Epidermal melanocyte (primary cell): ENCODE data around the gene TXNDC2.
"Not testable (repeated sequence)": the region's sequence is repeated elsewhere in the genome, so short reads cannot be mapped to it uniquely, and the experiment has no call there.

Source experiments
- DNase-seq: peaks from one replicate; pipeline ENCODE4 v3.0.0; 2011; ENCODE audit warnings: low spot score; ENCODE audit not compliant: insufficient read length

TXNDC2 gene

GRCh38 chr18:9884090-9884489 lies 1.7 kb upstream of the TXNDC2 start:
- DNase-seq = no peak

DNA sequence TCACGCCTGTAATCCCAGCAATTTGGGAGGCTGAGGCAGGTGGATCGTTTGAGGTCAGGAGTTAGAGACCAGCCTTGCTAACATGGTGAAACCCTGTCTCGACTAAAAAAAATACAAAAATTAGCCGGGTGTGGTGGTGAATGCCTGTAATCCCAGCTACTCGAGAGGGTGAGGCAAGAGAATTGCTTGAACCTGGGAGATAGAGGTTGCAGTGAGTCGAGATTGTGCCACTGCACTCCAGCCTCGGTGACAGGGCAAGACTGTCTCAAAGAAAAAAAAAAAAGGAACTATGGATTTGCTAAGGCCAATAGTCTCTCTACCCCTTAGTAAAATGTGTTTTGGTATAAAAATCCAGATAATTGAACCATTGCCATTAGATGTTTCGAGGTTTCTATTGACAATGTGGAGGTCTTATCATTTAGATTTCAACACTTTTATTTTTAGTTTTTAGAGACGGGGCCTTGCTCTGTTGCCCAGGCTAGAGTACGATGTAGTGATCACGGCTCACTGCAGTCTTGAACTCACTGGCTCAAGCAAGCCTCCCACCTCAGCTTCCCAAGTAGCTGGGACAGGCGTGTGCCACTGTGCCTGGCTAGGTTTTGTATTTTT lies 1.1 kb upstream of the TXNDC2 start:
- no peak for DNase-seq

DNA sequence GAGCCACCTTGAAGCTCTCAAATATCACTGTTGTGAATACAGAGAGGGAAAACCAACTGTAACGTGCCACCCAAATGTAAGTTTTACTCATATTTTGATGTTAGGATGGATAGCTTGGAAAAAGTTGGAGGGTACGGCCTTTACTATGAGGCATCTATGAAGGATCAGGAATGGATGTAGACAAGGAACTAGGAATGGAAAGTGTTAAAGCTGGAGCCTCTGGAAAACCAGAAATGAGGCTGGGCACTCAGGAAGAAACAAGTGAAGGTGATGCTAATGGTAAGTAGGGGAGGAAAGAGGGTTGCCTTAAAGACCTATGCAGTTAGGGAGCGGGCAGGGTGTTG lies 204 bp downstream of the TXNDC2 start:
- DNase-seq = no peak

DNA sequence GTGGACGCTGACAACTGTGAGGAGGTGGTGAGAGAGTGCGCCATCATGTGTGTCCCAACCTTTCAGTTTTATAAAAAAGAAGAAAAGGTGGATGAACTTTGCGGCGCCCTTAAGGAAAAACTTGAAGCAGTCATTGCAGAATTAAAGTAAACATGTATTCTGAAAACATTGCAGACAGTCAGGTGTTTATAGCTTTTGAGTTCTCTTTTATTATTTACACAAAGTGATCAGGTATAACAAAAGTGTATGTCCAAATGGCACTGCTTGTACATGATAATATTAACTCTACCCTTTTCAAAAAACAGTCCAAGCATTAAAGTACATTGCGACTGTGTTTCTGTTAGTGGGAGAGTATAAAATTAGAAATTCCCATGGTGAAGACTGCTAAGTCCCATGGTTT lies 2.2 kb downstream of the TXNDC2 start:
- no peak for DNase-seq

- DNase-seq = no peak
Measured at GRCh38 chr18:9890196-9890595, 4.4 kb downstream of the TXNDC2 start.

DNA sequence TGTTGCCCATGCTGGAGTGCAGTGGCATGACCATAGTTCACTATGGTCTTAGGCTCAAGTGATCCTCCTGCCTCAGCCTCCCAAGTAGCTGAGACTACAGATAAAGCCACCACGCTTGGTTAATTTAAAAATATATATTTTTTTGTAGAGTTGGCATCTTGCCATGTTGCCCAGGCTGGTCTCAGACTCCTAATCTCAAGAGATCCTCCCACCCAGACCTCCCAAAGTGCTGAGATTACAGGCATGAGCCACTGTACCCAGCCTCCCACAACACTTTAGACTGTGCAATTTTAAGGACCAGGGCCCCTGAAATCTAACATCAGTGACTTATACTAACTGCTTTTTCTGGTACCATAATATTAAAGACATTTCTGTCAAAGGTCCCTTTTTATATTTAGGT lies 5.2 kb downstream of the TXNDC2 start:
- DNase-seq = no peak

DNA sequence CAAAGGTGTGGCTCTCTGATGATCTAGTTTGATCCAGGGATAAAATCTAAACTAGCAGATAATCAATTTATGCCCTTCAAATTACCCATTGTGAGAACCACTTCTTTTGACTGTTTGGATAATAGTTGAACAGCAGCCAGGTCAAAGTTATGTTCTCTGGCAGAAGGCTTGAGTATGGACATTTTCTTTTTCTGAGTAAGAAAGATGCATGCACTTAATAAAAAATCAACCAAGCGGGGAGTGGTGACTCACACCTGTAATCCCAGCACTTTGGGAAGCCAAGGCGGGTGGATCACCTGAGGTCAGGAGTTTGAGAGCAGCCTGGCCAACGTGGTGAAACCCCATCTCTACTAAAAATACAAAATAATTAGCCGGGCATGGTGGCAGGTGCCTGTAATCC lies 5.7 kb downstream of the TXNDC2 start:
- not testable (repeated sequence) for DNase-seq

DNA sequence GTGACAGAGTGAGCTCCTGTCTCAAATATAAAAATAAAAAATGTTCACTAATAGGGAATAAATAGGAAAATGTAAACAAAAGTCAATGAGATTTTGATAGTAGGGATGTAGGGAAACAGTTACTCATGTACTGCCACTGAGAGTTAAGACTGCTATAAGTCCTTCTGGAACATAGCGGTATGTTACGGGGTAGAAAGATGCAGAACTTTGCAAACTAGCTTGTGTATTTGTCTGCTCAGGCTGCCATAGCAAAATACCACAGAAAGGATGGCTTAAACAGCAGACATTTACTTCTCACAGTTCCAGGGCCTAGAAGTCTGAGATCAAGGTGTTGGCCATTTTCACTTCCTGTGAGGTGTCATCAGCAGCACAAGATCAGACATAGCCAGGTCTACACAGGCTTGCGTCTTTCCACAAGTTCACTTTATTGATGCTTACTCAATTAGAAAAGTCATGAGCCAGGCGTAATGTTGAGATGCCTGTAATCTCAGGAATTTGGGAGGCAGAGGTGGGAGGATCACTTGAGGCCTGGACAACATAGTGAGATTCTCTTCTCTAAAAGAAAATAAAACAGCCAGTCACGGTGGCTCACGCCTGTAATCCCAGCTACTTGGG lies 8.8 kb downstream of the TXNDC2 start:
- DNase-seq = no peak

DNA sequence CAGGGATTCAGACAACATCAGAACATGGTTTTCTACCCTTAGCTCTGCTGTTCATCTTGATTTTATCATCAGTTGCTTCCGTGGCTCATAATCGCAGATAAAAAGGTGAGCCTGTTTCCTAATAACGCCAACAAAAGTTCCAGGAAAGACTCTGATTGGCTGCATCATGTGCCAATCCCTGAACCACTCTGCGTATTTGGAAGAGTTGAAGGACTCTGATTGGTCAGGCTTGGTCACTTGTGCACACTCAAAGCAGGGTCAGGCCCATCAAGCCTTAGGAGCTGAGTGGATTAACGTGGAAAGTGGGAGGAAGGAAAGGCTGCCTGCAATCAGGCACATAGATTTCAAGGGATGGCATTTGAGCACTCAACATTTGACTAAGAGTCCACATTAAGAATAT lies 11.4 kb downstream of the TXNDC2 start:
- DNase-seq = no peak

DNA sequence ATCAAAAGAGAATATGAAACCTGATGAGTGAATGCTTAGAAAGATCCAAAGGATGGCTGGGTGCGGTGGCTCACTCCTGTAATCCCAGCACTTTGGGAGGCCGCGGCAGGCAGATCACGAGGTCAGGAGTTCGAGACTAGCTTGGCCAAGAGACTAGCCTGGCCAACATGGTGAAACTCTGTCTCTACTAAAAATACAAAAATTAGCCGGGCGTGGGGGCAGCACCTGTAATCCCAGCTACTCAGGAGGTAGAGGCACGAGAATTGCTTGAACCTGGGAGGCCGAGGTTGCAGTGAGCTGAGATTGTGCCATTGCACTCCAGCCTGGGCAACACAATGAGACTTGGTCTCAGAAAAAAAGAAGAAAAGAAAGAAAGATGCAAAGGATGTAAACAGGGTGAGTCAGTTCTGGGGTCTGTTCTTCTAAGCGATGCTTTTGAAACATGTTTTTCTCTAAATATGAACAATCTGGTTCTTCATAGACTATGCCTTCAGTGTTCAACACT lies 12.1 kb downstream of the TXNDC2 start:
- not testable (repeated sequence) for DNase-seq

DNA sequence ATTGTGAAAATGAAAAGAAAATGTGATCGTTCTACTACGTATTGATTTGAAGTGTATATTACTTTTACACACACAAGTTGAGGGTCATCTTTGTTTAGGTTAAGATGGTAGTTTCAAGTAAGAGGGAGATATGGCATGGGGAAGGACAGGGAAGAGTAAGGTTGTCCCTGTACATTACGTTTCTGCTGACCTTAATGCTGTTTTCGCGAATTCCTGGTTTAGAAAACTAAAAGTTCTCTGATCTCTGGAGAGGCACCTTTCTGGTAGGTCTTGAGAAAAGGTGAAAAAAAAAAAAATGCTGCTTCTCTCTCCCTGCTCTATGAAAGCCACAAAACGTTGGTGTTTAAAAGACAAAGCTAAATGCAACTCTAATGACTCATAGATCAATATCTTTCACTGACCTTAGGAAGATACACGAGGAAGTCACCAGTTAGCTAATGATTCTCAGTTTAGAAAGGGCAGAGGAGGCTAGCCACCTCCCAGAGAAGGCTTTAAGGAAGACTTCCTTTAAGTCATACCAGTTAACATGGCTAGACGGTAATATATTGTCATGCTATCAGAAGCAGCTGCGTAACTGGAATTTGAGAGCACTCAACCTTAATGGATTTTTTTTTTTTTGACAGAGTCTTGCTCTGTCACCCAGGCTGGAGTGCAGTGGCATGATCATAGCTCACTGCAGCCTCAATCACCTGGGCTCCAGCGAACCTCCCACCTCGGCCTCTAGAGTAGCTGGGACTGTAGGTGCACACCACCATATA lies 13.2 kb downstream of the TXNDC2 start:
- DNase-seq = no peak

DNA sequence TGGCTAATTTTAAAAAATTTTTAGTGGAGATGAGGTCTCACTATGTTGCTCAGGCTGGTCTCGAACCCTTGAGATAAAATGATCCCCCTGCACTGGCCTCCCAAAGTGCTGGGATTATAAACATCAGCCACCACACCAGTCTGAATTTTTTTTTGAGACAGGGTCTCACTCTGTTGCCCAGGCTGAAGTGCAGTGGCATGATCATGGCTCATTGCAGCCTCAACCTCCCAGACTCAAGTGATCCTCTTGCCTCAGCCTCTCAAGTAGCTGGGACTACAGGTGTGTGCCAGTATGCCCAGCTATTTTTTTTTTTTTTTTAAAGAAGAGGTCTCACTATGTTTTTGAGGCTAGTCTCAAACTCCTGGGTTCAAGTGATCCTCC lies 13.8 kb downstream of the TXNDC2 start:
- DNase-seq = not testable (repeated sequence)

- no peak for DNase-seq
Measured at GRCh38 chr18:9900699-9901098, 14.9 kb downstream of the TXNDC2 start.

DNA sequence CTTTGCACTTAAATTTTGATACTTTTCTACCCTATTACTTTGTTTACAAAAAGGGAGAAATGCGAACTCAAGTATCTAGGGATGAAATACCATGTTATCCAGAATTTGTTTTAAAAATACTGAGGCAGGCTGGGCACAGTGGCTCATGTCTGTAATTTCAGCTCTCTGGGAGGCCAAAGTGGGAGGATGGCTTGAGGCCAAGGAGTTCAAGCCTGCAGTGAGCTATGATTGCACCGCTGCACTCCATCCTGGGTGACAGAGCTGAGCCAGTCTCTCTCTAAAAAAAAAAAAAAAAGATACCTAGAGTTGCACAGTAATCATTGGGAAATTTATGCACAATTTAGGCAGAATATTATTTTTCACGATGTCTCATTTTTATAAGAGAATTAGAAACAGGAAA lies 15.6 kb downstream of the TXNDC2 start:
- no peak for DNase-seq

DNA sequence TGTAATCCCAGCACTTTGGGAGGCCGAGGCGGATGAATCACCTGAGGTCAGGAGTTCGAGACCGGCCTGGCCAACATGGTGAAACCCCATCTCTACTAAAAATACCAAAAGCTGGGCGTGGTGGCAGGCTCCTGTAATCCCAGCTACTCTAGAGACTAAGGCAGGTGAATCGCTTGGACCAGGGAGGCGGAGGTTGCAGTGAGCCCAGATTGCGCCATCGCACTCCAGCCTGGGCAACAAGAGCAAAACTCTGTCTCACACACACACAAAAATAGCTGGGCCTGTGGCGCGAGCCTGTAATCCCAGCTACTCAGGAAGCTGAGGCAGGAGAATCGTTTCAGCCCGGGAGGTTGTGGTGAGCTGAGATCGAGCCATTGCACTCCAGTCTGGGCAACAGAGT lies 16.5 kb downstream of the TXNDC2 start:
- not testable (repeated sequence) for DNase-seq

GRCh38 chr18:9902832-9903231 lies 17.1 kb downstream of the TXNDC2 start:
- DNase-seq = no peak

DNA sequence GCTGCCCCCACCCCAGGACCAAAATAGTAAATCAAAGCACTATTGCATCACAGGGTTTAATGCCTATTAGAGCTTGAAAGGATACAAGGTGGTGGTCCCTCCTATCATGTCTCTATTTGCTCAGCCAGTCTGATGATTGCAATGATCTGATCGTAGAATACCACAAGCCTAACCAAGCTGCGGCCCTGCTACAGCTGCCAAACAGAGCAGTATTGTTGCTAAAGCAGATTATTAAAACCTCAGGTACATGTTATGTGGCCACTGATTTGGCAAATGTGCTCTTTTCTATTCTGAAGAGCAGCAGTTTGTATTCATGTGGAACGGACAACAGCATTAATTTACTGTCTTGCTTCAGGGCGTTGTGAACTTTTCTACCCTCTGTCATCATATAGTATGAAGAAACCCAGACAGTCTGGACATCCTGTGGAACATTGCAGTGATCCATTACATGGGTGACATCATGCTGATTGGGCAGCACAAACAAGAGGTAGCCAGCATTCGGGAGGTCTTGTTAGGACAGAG lies 19.7 kb downstream of the TXNDC2 start:
- DNase-seq = no peak

GRCh38 chr18:9906481-9906880 lies 20.7 kb downstream of the TXNDC2 start:
- DNase-seq = no peak

DNA sequence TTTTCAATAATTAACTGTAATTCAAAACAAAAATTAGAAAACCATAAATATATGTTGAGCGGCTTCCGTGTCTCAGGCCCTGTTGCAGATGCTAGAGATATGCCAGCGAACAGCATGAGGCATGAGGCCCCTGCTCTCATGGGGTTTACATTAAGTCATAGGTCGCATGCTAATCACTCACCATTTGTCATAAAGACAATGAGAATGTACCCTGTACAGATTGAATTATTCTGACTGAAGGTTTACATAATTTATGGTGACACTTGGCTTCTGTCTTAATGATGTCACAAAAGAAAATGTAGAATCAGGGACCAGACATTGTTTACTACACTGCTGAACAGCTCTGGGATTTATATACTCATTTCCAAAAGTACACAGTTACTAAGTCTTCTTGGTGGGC lies 22.1 kb downstream of the TXNDC2 start:
- DNase-seq = no peak

GRCh38 chr18:9910071-9910470 lies 24.3 kb downstream of the TXNDC2 start:
- DNase-seq = no peak

GRCh38 chr18:9910661-9911060 lies 24.9 kb downstream of the TXNDC2 start:
- no peak for DNase-seq

- no peak for DNase-seq
Measured at GRCh38 chr18:9911226-9911625, 25.5 kb downstream of the TXNDC2 start.

GRCh38 chr18:9912285-9912684 lies 26.5 kb downstream of the TXNDC2 start:
- DNase-seq = not testable (repeated sequence)
